Right lobe of liver (tissue), 6 donors: Measurements from ENCODE around the gene MSANTD3. TPM values are rescaled to one million over a fixed set of nuclear protein-coding genes. Genes with fewer than 3 reads are reported as not detected.

ENCODE experiments used
- ATAC-seq, 4 donors: fragments of 200-7000 bp; cut with Tn5 transposase; one replicate each; pipeline ENCODE4 v1.9.1; 2020; ENCODE audit warnings: mild to moderate bottlenecking in 4 of 4, moderate library complexity in 4 of 4
- DNase-seq, 3 donors: peaks; one replicate each; pipeline ENCODE4 v3.0.0-alpha.2; 2020
- H3K27ac ChIP-seq, 3 donors: fragments of 200-600 bp; one replicate each; pipeline ENCODE4 v1.8.0; 2022
- H3K27me3 ChIP-seq, 2 donors: fragments of 200-600 bp; one replicate each; pipeline ENCODE4 v1.8.0; 2022
- H3K36me3 ChIP-seq, 4 donors: fragments of 200-600 bp; sonication (generic) in 1 of 4; one replicate each; pipeline versions ENCODE4 v1.5.1 to v1.8.0; 2017 to 2022; ENCODE audit warnings: control low read depth in 1 of 4
- H3K4me1 ChIP-seq, 4 donors: fragments of 200-600 bp; sonication (generic) in 1 of 4; one replicate each; pipeline versions ENCODE4 v1.5.1 to v1.8.0; 2017 to 2022; ENCODE audit warnings: control low read depth in 1 of 4
- H3K4me3 ChIP-seq, 3 donors: fragments of 200-600 bp; one replicate each; pipeline ENCODE4 v1.8.0; 2022
- H3K9me3 ChIP-seq, 4 donors: fragments of 200-600 bp; sonication (generic) in 1 of 4; one replicate each; pipeline versions ENCODE4 v1.5.1 to v1.8.0; 2017 to 2022; ENCODE audit warnings: control low read depth in 1 of 4
- POLR2A ChIP-seq: fragments of 450-650 bp; IDR thresholded peaks from one replicate; pipeline ENCODE4 v1.6.1; 2017; ENCODE audit warnings: antibody characterized with exemption, mild to moderate bottlenecking
- WGBS: methylation state at CpG from one replicate; pipeline ENCODE4 v1.1.6; 2018; ENCODE audit warnings: low coverage, low lambda C conversion rate; ENCODE audit not compliant: insufficient coverage; ENCODE audit errors: missing lambda C conversion rate; 5-methylcytosine and 5-hydroxymethylcytosine counted together
- intact Hi-C, 2 donors: fragments of 100-400 bp; cut with DNase I; formaldehyde crosslinking; loops; one replicate each; pipeline versions ENCODE4 v1.11.2 to v1.14.1; 2022
- total RNA-seq, 6 experiments: library from RNA; depleted of rRNA in 2 of 6; stranded (reverse); fragments of >200 nt in 2 of 6; fragmentation: NEBNext Ultra II Directional in 3 of 6; extraction: Animal tissue kit (Norgen Biotek cat#: 25700) in 3 of 6; gene quantifications; one replicate each; pipeline versions ENCODE4 v1.1.0 to v1.2.4, GENCODE V29; 2016 to 2023
- TF ChIP-seq, protein P1 (sequence below), 4 donors: fragments of 200-600 bp in 3 of 4; fragments of 450-650 bp in 1 of 4; IDR thresholded peaks; one replicate each; pipeline versions ENCODE4 v1.5.1 to v1.8.0; 2016 to 2022; ENCODE audit warnings: antibody characterized with exemption in 4 of 4, mild to moderate bottlenecking in 2 of 4
- donor health status: DM: no; HTN: yes; CAD: no.
- donor health status: DM: no; HTN: no; CAD: no.
- donor health status: DM: no; HTN: no; CAD: no.
- donor health status: DM: no; HTN: yes; CAD: no.
- donor health status: DM: no; HTN: yes; CAD: no.

Gene MSANTD3
- total RNA-seq, 6 experiments from 2014 or later, result 6.7 to 26.9 (median 15.9) TPM

DNA sequence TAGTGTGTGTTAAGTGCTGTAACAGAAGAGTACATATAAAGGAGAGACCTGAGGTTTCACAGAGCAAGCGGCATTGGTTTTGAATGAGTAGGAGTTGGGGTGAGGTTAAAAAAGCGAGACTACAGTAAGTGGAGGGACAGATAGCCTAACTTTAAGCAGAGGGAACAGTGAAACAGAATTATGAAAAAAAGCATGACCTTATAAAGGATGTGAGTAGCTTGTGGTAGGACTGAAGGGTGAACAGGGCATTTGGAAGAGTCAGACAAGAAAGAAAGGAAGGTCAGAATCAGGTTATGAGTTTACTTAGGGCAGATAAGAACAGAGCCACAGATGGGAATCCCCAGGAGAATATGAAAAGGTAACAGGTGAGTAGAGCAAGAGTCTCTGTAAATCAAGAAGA lies 22.5 kb downstream of the MSANTD3 start:
- WGBS, result 96% methylated on average over 2 of the region's 2 CpGs
- ATAC-seq, result no peak
- intact Hi-C loops, result no loop called here

DNA sequence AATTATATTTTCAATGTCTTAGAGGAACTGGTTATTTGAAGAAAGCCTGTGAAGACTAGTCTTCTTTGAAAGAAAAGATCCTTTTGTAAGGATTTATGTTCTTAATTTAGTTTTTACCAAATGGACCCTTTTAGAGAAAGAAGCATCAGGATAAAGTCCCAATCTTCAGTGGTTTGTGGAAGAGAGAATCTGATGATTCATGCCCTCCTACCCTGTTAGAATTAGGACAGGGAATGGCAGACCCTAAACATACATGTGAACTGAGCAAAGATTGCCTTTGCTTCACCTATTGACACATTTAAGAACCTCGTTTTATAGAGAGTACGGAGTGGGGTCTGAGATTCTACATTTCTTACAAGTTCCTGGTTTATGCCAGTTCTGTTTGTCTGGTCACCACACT lies 26.0 kb downstream of the MSANTD3 start:
- no peak for TF ChIP-seq POLR2A
- TF ChIP-seq, protein P1, sequence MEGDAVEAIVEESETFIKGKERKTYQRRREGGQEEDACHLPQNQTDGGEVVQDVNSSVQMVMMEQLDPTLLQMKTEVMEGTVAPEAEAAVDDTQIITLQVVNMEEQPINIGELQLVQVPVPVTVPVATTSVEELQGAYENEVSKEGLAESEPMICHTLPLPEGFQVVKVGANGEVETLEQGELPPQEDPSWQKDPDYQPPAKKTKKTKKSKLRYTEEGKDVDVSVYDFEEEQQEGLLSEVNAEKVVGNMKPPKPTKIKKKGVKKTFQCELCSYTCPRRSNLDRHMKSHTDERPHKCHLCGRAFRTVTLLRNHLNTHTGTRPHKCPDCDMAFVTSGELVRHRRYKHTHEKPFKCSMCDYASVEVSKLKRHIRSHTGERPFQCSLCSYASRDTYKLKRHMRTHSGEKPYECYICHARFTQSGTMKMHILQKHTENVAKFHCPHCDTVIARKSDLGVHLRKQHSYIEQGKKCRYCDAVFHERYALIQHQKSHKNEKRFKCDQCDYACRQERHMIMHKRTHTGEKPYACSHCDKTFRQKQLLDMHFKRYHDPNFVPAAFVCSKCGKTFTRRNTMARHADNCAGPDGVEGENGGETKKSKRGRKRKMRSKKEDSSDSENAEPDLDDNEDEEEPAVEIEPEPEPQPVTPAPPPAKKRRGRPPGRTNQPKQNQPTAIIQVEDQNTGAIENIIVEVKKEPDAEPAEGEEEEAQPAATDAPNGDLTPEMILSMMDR (IDR thresholded peaks at IDR 0.05), result no peak
- DNase-seq (no peak), ATAC-seq (no peak)
- WGBS, result 88% methylated on average over 2 of the region's 2 CpGs
- Histone ChIP-seq H3K27ac (no peak overlapping the region), H3K4me3 (no peak overlapping the region), H3K36me3 (peaks cover 0 to 3% (median 0%) of the 10 kb centered on the region in 4 donors), H3K4me1 (no peaks in the 10 kb centered on the region), H3K9me3 (no peaks in the 10 kb centered on the region), H3K27me3 (no peaks in the 10 kb centered on the region)
- intact Hi-C loops, result no loop called here

More for the DNA sequence above, 22.5 kb downstream of the MSANTD3 start:
- Histone ChIP-seq H3K27ac (no peak overlapping the region), H3K4me1 (peaks cover 0 to 2% (median under 1%) of the 10 kb centered on the region in 4 donors), H3K9me3 (no peaks in the 10 kb centered on the region), H3K4me3 (no peak overlapping the region), H3K27me3 (no peaks in the 10 kb centered on the region), H3K36me3 (peaks cover 0 to 3% (median 0%) of the 10 kb centered on the region in 4 donors)
- TF ChIP-seq, protein P1 (IDR thresholded peaks at IDR 0.05), result no peak
- no peak for TF ChIP-seq POLR2A
- no peak for DNase-seq

DNA sequence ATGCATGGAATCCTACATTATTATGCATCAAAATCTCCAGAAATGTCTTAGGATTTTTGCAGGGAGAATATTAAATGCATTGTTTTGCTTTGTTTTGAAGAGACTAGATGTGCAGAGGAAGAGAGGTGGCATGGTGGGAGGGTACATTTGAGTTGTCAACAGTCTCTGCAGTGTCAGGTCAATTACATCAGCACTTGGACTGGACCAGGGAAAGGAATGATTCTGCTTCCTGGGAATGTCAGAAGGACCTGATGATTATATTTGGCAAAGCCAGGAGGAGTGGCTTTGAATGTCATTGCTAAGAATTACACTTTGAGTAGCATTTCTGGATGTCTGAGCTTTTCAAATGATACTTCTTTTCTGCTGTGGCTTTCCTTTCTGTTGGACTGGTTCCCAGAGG lies 28.5 kb downstream of the MSANTD3 start:
- Histone ChIP-seq H3K27me3 (no peaks in the 10 kb centered on the region), H3K27ac (no peak overlapping the region), H3K9me3 (no peaks in the 10 kb centered on the region), H3K4me3 (no peak overlapping the region), H3K4me1 (no peaks in the 10 kb centered on the region), H3K36me3 (peaks cover 0 to 3% (median 0%) of the 10 kb centered on the region in 4 donors)
- DNase-seq, result no peak
- ATAC-seq, result peak in 1 of 4 donors; percentile 61
- intact Hi-C loops, result no loop called here
- TF ChIP-seq, protein P1 (IDR thresholded peaks at IDR 0.05), result no peak
- no peak for TF ChIP-seq POLR2A

DNA sequence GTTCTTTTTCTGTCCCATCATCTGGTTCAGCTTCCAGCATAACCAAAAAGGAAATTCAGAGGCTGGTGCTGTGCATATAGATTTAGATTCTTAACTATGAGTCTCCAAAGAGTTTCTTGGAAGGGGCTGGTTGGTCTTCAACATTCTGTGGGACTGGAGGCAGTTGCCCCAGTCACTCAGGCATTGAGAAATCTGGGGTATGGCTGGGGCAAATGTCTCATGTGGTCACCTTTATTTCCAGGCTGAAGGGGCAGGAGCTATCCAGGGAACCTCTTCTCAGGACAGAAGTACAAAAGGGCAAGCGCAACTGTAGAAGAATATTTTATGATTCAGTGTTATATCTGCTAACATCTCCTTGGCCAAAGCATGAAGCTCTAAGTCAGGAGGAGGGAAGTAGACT lies 30.6 kb downstream of the MSANTD3 start:
- no peak overlapping the region for H3K4me3 ChIP-seq
- DNase-seq (no peak), ATAC-seq (no peak)
- H3K9me3 ChIP-seq, result no peaks in the 10 kb centered on the region
- no peak overlapping the region for H3K27ac ChIP-seq
- H3K4me1 ChIP-seq, result no peaks in the 10 kb centered on the region
- no peaks in the 10 kb centered on the region for H3K36me3 ChIP-seq
- TF ChIP-seq, protein P1 (IDR thresholded peaks at IDR 0.05), result no peak
- no peak for TF ChIP-seq POLR2A
- H3K27me3 ChIP-seq, result no peaks in the 10 kb centered on the region
- WGBS, result 100% methylated on average over 1 of the region's 1 CpG
- intact Hi-C loops, result no loop called here

DNA sequence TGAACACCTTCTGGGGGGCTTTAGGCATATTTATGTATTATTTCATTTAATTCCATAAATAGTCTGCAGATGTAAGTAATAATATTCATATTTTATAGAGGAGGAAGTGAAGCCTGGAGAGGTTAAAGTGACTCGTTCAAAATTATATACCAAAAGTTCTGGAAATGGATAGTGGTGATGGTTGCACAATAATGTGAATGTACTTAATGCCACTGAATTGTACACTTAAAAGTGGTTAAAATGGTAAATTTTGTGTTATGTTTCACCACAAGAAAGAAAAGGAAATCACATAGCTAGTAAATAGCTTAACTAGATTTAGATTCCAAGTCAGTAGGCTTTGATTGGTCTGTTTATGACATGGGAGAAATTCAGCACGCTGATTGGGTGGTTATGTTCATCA lies 33.0 kb downstream of the MSANTD3 start:
- WGBS, result 80% methylated on average over 2 of the region's 2 CpGs
- H3K4me1 ChIP-seq, result no peaks in the 10 kb centered on the region
- intact Hi-C loops, result no loop called here
- no peak for DNase-seq
- ATAC-seq, result no peak
- no peak for TF ChIP-seq POLR2A
- TF ChIP-seq, protein P1 (IDR thresholded peaks at IDR 0.05), result no peak
- no peaks in the 10 kb centered on the region for H3K9me3 ChIP-seq
- H3K27ac ChIP-seq, result no peak overlapping the region
- H3K4me3 ChIP-seq, result no peak overlapping the region
- no peaks in the 10 kb centered on the region for H3K36me3 ChIP-seq
- H3K27me3 ChIP-seq, result no peaks in the 10 kb centered on the region
